CD1c-positive myeloid dendritic cell (primary cell): ENCODE results near the gene CRIP3.
A peak's percentile ranks its signal among the peaks of the same experiment; 100 is the strongest.

Source experiments
- DNase-seq: peaks from one replicate; pipeline ENCODE4 v3.0.0-alpha.2; 2016; ENCODE audit errors: extremely low spot score

CRIP3 gene

DNA sequence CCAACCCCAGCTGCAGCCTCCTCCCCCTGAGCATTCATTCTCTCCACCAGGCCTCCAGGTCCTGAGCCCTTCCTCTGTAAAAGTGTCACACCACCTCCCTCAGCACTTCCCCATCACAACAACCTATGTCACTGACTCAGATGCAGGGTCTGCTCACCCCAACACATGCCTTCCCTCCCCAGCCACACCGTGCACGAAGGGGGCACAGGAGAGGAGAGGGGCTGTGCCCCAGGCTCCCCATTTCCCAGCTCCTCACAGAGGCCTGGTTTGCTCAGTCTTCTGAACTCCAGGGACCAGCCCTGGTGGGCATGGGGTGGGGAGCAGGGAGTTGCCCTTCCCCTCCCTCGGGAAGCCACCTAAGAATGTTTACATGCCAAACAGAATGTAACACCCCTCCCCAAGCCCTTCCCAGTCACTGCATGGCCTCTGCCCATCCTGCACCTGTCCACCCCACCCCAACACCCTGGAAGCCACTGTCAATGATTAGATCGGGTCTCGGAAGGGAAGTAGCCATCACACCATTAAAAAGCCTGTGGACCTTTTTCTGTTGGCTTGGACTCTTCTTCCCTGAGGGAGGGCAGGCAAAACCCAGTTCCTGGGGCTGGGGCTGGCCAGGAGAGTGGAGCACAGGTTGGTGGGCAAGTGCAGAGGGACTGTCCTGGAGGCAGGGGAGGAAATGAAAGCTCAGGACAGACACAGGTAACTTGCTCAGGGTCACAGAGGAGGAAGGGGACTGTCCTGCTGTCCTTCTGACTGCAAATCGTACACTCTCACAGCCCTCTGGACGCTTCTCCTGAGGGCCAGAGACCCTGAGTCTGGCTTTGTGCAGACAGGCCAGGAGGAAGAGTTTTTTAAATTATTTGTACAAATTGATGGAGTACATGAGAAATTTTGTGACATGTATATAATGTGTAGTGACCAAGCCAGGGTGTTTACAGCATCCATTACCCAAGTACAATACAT lies 20.6 kb downstream of the CRIP3 start:
- no peak for DNase-seq

DNA sequence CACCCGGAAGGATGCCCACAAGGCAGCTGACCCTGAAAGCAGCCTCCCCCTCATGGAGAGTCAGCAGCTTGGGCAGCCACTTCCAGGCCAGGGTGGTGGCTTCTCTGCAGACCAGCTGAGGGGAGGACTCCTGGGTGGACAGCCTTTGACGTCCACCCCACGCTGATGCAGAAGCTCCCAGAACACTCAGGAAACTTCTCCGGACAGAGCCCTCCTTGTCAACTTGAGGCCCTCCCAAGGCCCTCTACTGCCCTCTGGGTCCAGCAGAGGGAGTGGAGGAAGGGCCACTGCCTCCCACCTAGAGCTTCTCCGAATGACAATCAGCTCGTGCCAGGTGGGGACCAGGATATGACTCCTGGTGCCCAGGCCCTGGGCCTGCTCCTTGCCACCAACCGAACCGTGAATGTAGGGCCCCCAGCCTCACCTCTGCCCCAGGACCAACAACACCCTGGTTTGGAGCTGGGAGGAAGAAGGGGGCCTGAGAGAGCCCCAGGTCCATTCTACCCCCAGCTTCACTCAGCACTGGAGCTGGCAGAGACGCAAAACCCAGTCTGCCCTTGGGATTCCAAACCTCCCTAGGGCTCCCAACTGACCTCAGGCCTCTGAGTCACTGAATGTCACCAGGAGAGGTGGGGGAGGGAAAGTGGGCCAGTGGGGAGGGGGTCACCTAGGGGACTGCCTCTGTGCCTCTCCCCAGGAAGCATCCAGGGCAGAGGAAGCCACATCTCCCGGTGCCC lies 21.5 kb downstream of the CRIP3 start:
- DNase-seq, result no peak

GRCh38 chr6:43286456-43286979 lies 22.1 kb downstream of the CRIP3 start:
- DNase-seq, result no peak

DNA sequence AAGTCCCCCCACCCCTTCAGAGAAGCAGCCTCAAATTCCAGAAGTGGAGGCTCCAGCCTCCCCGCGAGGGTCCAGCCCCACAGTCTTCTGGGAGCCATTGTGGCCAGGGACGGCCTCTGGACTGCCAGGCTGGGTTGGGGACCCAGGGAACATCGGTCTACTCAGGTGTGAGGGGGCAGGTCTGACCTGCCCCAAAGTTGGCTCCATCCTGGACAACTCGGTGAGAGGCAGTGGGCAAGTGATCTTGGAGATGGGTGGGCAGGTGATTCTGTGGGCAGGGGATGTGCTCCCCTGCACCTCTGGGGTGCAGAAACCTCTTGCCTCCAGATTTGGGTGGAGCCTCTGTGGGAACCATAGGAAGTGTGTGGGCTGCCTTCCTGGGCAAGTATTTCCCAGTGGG lies 22.8 kb downstream of the CRIP3 start:
- DNase-seq, result no peak

- DNase-seq, result no peak
Observed at GRCh38 chr6:43284991-43285781, 23.4 kb downstream of the CRIP3 start.

- DNase-seq, result no peak
Observed at GRCh38 chr6:43283905-43284304, 24.7 kb downstream of the CRIP3 start.

DNA sequence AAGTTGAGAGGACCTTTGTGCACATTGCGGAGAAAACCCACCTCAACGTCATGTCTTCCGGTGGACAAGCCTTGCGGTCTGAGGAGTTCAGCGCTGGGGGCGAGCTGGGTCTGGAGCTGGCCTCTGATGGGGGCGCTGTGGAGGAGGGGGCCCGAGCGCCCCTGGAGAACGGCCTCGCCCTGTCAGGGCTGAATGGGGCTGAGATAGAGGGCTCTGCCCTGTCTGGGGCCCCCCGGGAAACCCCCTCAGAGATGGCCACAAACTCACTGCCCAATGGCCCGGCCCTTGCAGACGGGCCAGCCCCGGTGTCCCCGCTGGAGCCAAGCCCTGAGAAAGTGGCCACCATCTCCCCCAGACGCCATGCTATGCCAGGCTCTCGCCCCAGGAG lies 25.1 kb downstream of the CRIP3 start:
- no peak for DNase-seq

DNA sequence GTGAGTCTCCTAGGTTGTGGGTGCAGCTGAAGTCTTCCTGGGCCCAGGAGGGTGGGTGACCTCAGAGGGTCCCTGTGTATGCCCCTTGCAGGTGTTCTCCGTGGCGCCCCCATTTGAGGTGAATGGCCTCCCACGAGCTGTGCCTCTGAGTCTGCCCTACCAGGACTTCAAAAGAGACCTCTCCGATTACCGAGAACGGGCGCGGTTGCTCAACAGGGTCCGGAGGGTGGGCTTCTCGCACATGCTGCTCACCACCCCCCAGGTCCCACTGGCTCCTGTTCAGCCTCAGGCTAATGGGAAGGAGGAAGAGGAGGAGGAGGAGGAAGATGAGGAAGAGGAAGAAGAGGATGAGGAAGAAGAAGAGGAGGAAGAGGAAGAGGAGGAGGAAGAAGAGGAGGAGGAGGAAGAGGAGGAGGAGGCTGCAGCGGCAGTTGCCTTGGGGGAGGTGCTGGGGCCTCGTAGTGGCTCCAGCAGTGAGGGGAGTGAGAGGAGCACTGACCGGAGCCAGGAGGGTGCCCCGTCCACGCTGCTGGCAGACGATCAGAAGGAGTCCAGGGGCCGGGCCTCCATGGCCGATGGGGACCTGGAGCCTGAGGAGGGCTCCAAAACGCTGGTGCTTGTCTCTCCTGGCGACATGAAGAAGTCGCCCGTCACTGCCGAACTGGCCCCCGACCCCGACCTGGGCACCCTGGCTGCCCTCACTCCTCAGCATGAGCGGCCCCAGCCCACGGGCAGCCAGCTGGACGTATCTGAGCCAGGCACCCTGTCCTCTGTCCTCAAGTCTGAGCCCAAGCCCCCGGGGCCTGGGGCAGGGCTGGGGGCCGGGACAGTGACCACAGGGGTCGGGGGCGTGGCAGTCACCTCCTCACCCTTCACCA lies 25.8 kb downstream of the CRIP3 start:
- DNase-seq, result no peak

GRCh38 chr6:43282060-43282459 lies 26.6 kb downstream of the CRIP3 start:
- DNase-seq, result no peak

GRCh38 chr6:43280234-43280633 lies 28.4 kb downstream of the CRIP3 start:
- DNase-seq, result no peak

DNA sequence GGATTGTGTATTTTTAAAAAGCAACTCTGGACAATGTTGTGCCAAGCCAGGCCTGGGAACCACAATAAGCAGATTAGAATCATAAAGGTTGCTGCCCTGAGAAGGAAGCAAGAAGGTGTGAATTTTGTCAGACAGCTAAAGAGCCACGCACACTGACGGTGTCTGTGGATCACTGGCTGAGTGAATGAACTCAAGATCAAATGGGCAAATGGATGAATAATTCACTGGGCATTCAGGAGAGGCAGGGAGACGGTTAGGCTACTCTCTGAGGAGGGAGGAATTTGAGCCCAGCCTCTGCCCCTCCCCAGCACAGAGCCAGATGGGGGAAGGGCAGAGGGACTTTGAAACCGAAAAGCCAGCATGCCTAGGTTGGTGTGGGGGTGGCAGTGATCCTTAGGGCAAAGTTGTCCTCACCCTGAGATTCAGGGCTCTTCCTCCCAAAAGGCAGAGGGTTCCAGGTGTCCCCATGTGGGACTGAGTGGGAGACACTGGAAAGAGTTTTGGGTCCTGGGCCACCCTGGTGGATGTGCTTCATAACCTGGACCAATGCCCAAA lies 30.0 kb downstream of the CRIP3 start:
- no peak for DNase-seq

- no peak for DNase-seq
Observed at GRCh38 chr6:43277643-43278523, 30.7 kb downstream of the CRIP3 start.

DNA sequence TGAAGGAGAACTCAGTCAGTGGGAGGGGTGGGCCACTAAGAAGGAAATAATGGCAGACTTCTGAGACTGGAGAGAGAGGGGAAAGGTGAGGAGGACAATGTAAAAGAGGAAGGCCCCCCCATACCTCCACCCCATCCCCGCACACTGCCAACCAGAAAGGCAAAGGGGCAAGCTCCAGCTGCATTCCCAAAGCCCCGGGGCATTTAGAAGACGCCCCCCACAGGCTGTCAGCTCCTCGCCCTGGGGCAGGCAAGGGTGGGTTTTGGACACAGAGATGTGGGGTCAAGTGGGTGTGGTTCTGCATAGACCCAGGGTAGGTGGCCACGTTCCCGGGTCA lies 31.4 kb downstream of the CRIP3 start:
- DNase-seq, result no peak

DNA sequence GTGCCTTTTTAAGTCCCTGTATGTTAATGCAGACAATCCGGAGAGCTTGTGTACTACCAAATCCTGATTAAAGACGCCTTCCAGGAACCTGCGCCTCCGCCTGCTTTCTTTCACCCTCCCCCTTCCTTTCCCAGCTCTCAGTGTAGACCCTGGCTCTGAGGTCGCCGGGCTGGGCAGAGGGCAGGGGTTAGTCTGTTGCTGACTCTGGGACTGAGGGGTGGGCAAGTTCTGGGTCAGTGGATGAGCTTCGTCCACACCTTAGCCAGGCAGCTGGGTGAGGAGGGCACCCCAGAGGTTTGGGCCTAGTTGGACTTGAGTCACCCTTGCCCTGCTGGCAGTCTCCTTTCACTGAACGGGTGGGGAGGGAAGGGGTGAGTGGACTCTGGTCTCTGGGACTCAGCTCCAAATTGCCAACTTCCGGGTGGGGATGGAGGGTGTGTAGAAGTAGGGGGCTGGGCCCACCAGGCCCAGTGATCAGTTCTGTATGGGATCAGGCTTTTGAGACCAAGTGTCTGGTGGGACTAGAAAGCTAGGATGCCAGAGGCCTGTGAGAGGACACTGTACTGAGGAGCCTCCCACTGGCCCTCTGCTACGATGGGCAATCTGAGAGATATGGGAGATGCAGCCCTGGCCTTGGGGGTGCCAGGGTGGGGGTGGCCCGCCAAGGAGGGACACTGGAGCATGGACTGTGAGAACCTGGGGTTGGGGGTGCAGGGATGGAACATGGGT lies 31.9 kb downstream of the CRIP3 start:
- DNase-seq, result no peak

DNA sequence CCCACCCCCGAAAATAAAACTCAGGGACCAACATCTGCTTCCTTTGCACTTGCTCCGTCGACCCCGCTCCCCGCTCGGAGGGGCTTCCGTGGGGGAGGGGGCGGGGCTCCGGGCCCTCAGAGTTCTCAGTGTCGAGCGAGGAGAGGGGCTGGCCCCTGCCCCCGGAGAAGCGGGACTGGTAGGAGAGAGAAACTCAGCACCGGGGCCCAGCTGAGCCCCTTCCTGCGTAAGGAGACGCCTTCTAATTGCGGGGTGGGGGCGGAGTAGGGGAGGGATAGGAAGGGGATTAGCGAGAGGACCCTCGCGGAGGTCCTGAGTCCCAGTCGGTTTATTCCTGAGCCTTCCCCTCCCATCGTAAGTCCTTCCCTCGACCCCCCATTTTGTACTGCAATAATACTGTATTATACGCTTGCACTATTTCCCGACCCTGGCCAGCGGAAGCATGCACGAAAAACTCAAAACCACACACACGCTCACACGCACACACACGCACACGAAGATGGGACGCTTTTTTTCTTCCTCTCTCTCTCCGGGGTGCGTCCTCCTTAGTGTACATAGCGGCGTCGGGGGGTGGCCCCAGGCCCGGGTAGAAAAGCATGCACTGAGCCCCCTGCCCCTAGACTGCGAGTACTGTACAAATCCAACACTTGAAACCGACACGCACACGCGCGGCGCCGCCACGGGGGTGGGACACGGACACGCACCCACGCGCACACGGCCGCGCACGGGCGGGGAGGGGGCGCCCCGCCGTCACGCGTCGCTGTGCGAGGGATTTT lies 32.6 kb downstream of the CRIP3 start:
- DNase-seq, result peak; percentile 51

DNA sequence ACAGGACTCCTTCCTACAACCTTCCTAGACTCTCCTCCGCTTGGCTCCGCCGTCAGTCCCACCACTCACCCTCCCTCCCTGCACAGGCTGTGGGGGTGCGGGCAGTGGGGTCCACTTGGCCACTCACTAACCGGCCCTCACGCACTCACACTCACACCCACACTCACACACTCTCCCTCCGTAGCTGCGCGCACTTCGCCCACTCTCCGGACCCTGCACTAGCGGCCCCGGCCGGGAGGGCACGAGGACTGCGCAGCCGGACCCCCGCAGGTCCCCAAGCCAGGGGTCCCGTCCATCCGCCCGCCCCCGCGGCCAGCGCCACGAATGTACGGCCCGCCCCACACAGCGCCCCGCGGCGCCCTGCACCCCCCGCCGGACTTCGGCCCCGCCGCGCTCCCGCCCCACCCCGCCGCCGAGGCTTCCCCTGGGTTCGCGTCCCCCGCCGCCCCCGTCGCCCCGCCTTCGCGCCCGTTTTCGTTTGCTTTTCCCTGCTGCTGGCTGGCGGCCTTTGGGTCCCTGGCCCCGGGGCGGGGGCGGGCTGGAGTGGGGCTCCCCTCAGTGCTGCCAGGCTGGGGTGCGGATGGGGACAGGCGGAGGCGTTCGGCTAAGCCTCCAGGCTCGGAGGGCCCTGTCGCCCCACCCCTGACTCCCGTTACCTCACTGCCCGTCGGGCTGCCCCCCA lies 33.6 kb downstream of the CRIP3 start:
- peak; percentile 21 for DNase-seq

- DNase-seq, result no peak
Observed at GRCh38 chr6:43274127-43274915, 34.3 kb downstream of the CRIP3 start.
